ENCODE results near the gene CLTA.
"Not testable (repeated sequence)": the region's sequence is repeated elsewhere in the genome, so short reads cannot be mapped to it uniquely, and the experiment has no call there.

The CLTA gene

GRCh38 chr9:36158917-36159316 is 31.8 kb upstream of the CLTA start:
- no peak for DNase-seq

DNA sequence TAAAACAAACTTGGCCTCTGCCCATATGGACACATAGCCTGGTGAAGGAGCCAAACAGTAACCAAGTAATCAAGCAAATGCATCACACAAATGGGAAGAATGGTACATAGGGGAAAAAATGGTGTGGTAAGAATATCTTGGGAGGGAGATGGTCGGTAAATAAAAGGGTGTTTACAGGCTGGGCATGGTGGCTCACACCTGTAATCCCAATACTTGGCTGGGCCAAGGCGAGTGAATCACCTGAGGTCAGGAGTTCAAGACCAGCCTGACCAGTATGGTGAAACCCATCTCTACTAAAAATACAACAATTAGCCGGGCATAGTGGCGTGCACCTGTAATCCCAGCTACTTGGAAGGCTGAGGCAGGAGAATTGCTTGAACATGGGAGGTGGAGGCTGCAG is 31.2 kb upstream of the CLTA start:
- not testable (repeated sequence) for DNase-seq

DNA sequence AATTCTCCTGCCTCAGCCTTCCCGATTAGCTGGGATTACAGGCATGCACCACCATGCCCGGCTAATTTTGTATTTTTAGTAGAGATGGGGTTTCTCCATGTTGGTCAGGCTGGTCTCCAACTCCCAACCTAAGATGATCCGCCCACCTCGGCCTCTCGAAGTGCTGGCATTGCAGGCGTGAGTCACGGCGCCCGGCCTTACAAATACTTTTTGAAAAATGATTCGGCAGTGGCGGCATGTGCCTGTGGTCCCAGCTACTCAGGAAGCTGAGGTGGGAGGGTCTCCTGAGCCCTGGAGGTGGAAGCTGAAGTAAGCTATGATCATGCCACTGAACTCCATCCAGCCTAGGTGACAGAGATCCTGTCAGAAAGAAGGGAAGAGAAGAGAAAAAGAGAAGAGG is 30.6 kb upstream of the CLTA start:
- not testable (repeated sequence) for DNase-seq

GRCh38 chr9:36161187-36161586 is 29.5 kb upstream of the CLTA start:
- no peak for DNase-seq

DNA sequence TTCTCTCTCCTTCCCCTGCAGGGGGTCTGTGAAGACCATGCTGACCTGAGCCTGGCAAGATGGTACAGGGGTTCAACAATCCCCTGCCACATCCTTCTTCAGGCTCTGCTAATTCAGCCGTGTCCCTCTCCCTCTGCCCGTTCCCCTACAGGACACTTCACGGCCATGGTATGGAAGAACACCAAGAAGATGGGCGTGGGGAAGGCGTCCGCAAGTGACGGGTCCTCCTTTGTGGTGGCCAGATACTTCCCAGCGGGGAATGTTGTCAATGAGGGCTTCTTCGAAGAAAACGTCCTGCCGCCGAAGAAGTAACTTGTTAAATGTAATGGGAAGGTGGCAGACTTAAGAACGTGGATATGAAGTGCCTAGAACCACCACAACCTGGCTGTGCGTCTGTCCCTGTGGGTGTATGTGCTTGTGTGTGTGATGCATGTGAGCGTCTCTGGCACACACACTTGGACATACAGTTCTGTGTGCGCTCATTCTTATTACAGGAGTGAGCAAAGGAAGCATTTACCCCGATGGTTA is 28.4 kb upstream of the CLTA start:
- DNase-seq: no peak

DNA sequence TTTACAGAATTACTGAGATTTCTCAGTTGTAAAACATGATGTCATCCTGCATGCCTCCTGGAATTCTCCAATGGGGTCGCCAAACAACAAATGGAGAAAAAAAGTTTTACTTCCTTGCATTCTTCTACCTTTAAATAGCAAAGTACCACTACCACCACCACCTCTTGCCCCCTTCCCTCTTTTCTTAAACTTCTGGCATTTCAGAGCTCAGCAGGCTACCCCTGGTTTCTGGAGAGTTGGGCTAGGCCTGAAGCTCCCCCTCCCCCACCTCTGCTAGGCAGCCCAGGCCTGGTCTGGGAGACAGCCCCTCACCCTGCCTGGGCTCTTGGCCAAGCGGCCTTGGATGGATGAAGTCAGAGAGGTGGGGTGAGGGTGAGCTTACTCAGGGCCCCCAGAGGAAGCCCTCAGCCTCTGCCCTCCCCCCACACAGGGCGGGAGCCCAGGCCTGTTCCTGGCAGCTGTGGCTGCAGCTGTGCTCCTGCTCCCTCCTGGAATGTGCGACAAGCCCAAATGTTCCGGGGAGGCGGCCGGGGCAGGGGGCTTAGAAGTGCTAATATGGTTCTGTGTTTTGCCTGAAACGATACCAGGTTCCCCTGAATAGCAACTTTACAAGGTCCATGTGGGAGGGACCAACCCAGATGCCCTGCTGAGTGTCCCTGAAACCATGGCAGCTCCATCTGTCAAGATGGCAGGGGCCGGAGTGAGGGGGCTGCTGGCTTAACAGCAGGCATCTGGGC is 27.5 kb upstream of the CLTA start:
- no peak for DNase-seq

DNA sequence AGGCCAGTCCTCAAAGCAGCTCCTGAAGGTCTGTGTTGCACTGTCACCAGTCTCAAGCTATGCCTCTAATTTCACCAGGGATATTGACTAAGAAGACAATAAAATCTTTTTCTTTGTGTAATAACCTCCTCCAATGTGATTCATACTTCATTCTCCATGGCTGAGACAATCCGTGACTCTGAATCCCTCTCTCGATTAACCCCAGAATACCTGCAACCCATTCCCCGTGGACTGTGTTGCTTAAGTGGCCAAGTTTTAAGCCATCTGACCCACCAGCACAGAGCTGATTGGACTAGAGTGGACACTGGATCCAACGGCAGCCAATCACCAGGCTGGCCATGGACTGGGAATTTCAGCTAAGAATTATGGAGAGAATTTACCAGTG is 26.9 kb upstream of the CLTA start:
- no peak for DNase-seq

- no peak for DNase-seq
Observed at GRCh38 chr9:36164372-36164771, 26.3 kb upstream of the CLTA start.

DNA sequence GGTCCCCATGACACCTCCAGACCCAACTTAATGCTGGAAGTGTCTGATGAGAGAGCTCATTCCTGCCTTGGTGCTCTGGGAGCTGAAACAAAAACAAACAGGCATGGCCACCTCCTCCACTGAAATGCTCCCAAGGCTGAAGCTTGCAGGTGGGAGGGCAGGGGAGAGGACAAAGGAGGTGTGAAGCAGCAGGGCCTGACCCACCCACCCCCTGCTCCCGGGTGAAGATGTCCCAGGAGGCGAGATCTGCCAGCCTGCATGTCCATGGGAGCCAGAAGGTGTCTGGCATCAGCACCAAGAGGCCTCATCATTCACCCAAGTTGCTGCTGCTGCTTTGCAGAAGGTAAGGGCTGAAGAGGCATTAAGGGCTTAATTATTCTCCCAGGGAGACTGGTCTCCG is 25.7 kb upstream of the CLTA start:
- no peak for DNase-seq

DNA sequence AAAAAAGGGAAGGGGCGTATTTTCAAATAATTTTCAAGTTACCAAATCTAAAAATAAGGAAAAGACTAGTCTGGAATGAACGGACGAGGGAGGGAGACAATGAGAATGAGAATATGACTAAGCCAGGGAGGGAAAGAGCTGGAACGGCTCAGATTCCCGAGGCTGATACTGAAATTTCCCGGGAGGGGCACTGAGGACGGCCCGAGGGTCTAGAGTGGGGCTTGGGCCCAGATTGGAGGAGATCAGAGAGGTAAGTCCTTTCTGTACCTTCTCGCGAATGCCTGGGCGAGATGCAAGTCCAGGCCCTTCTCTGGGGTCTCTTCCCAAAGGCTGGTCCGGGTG is 24.9 kb upstream of the CLTA start:
- DNase-seq: no peak

DNA sequence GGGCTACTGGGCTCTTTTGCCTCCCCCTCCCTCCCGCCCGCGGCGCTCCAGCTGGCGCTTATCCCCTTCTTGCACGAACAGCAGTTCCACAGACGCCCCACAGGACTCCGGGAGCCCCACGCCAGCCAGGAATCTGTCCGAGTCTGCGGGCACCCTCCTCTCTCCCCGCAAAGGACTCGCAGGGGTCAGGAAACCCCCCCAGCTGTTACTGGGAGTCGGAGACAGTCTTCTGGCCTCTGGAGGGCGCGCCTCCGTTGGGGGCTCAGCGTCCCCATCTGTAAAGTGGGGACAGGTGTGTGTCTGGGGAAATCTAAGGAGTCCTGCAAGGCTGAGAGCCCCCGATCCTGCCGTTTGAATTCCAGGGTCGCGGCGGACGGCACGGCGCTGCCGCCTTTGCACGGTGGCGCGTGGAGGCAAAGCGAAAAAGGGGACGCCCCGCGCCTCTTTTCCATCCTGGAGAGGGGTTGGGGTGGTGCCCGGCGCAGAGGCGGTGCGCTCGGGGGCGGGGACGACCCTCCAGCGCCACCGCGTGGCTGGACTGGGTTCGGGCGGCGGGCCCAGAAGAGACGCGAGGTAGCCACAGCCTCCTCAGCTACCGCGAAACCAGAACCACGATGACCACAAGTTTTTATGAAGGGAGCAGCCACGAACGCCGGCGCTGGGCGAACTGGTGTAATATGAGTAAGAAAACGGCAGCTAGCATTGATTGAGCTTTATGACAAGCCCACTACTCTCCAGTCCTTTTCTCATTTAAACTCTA is 24.4 kb upstream of the CLTA start:
- peak; percentile 75 for DNase-seq

DNA sequence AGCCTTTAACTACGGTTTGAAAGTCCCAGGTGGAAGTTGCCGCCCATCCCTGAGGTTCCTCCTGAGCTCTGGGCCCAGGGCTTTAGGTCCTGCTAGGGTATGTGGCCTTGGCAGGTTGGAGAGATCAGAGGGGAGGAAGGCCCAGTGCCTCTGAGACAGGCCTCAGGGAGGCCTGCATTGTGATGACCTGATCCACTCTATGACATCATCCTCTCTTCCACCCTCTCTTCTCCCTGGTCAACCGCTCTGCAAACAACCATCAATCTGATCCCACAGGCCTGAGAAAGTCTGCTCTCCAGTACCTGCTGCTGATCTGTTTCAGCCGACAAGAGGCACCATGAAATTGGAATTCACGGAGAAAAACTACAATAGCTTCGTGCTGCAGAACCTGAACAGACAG is 21.6 kb upstream of the CLTA start, which contains the start of gene CCIN:
Gene CCIN, plus strand, starts transcription at position 223 of the 400 bp plus-strand sequence. Its CDS starts 115 bp downstream, at position 338.
- no peak for DNase-seq

- no peak for DNase-seq
Observed at GRCh38 chr9:36169708-36170107, 21.0 kb upstream of the CLTA start.

GRCh38 chr9:36170531-36170930 is 20.2 kb upstream of the CLTA start:
- DNase-seq: no peak

- DNase-seq: no peak
Observed at GRCh38 chr9:36173861-36174260, 16.9 kb upstream of the CLTA start.

GRCh38 chr9:36174271-36174670 is 16.4 kb upstream of the CLTA start:
- DNase-seq: no peak

- no peak for DNase-seq
Observed at GRCh38 chr9:36174731-36175130, 16.0 kb upstream of the CLTA start.

GRCh38 chr9:36175209-36175608 is 15.5 kb upstream of the CLTA start:
- not testable (repeated sequence) for DNase-seq

- not testable (repeated sequence) for DNase-seq
Observed at GRCh38 chr9:36176496-36176895, 14.2 kb upstream of the CLTA start.

DNA sequence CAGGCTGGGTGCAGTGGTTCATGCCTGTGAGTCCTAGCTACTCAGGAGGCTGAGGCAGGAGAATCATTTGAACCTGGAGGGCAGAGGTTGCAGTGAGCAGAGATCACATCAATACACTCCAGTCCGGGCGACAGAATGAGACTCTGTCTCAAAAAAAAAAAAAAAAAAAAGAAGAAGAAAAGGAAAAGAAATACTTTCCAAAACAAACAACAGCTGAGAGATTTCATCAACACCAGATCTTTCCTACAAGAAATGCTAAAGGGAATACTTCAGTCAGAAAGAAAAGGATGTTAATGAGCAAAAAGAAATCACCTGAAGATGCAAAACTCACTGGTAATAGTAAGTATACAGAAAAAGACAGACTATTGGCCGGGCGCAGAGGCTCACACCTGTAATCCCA is 13.2 kb upstream of the CLTA start:
- DNase-seq: no peak

DNA sequence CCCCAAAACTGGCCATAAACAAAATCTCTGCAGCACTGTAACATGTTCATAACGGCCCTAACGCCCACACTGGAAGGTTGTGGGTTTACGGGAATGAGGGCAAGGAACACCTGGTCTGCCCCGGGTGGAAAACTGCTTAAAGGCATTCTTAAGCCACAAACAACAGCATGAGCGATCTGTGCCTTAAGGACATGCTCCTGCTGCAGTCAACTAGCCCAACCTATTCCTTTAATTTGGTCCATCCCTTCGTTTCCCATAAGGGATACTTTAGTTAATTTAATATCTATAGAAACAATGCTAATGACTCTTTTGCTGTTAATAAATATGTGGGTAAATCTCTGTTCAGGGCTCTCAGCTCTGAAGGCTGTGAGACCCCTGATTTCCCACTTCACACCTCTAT is 10.5 kb upstream of the CLTA start:
- not testable (repeated sequence) for DNase-seq

DNA sequence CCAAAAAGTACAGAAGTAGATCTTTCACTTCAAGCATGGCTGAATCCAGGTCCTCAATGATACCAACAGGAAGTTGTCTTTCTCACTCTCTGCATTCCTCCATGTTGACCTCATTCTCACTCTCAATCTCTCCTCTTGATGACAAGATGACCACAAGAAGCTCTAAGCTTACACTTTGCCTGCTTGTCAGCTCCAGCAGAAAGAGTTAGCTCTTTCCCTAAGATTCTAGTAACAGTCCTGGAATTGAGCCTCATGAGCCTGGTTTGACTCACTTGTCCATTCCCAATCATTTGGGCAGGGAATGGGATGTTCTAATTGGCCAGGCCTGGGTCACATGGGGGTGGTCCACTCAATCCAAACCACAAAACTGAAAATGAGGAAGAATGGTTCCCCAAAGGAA is 3.3 kb upstream of the CLTA start:
- DNase-seq: no peak

DNA sequence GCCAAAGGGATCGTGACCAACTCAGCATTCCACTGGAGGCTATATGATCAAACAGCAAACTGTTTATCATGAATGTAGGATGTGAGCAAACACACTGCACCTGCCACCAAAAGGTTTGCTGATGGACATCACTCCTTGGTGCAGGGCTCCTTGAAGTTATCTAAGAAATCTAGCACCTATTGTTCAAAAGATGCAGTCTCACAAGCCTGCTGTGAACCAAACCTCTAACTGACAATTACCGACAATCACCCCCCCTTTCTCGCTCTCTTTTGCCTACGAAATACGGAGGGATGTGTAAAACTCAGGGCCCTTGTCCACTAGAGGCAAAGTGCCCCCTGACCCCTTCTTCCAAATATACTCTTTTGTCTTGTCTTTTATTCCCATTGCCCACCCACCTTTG is 2.5 kb upstream of the CLTA start:
- no peak for DNase-seq

- DNase-seq: no peak
Observed at GRCh38 chr9:36189976-36190375, 745 bp upstream of the CLTA start.
